Endodermal cell (in vitro differentiated cells): ENCODE results near the gene OTOP3. TPM values are rescaled to one million over a fixed set of nuclear protein-coding genes. Genes with fewer than 3 reads are reported as not detected.

Experiments used
- DNase-seq: peaks from one replicate; pipeline ENCODE4 v3.0.0-alpha.2; 2017
- H3K27ac ChIP-seq: 2 replicates; pipeline ENCODE4 v1.5.1; 2013; ENCODE audit warnings: mild to moderate bottlenecking, low read depth, low read length, moderate library complexity
- H3K27me3 ChIP-seq: 2 replicates; pipeline ENCODE4 v1.6.1; 2013; ENCODE audit warnings: mild to moderate bottlenecking, low read length, moderate library complexity; ENCODE audit not compliant: insufficient read depth, control insufficient read depth, poor library complexity, severe bottlenecking
- H3K36me3 ChIP-seq: 2 replicates; pipeline ENCODE4 v1.7.0; 2013; ENCODE audit warnings: mild to moderate bottlenecking, low read length, moderate library complexity; ENCODE audit not compliant: control insufficient read depth, insufficient read depth
- H3K4me1 ChIP-seq: one replicate; pipeline ENCODE4 v1.7.0; 2013; ENCODE audit warnings: low read length; ENCODE audit not compliant: control insufficient read depth, insufficient read depth
- H3K4me3 ChIP-seq: 2 replicates; pipeline ENCODE4 v1.5.1; 2013; ENCODE audit warnings: mild to moderate bottlenecking, low read length, moderate library complexity
- H3K9ac ChIP-seq: 2 replicates; pipeline ENCODE4 v1.6.1; 2013; ENCODE audit warnings: mild to moderate bottlenecking, low read length, moderate library complexity; ENCODE audit not compliant: poor library complexity, severe bottlenecking; ENCODE audit errors: extremely low read depth
- H3K9me3 ChIP-seq: 2 replicates; pipeline ENCODE4 v1.6.1; 2013; ENCODE audit warnings: mild to moderate bottlenecking, low read length, moderate library complexity; ENCODE audit not compliant: control insufficient read depth
- H3K27ac Mint-ChIP-seq: 2 replicates; pipeline ENCODE4 v1.8.0; 2020; ENCODE audit warnings: mixed read lengths
- H3K27me3 Mint-ChIP-seq: 2 replicates; pipeline ENCODE4 v1.8.0; 2021; ENCODE audit warnings: mild to moderate bottlenecking, mixed read lengths; ENCODE audit not compliant: insufficient read depth
- H3K36me3 Mint-ChIP-seq: 2 replicates; pipeline ENCODE4 v1.8.0; 2020; ENCODE audit warnings: low read depth, mixed read lengths
- H3K4me1 Mint-ChIP-seq: 2 replicates; pipeline ENCODE4 v1.8.0; 2020; ENCODE audit warnings: mixed read lengths
- H3K4me3 Mint-ChIP-seq: 2 replicates; pipeline ENCODE4 v1.8.0; 2020; ENCODE audit warnings: mild to moderate bottlenecking, moderate library complexity, mixed read lengths
- H3K9me3 Mint-ChIP-seq: 2 replicates; pipeline ENCODE4 v1.8.0; 2020; ENCODE audit warnings: mild to moderate bottlenecking, mixed read lengths
- CTCF ChIP-seq: fragments of 200-600 bp; sonication (generic); conservative IDR thresholded peaks from 2 replicates; pipeline ENCODE4 v1.5.0; 2021; ENCODE audit warnings: antibody characterized with exemption, mild to moderate bottlenecking
- WGBS, 2 experiments: methylation state at CpG; one replicate each; pipeline versions ENCODE4 v1.1.5 to v1.1.7; 2013; ENCODE audit warnings: missing lambda C conversion rate in 2 of 2, mixed read lengths in 1 of 2; ENCODE audit not compliant: insufficient coverage in 1 of 2, insufficient read length in 1 of 2; 5-methylcytosine and 5-hydroxymethylcytosine counted together
- total RNA-seq, 2 donors: library from RNA; stranded (reverse); fragmentation: NEBNext Ultra II Directional in 1 of 2; extraction: Animal tissue kit (Norgen Biotek cat#: 25700) in 1 of 2; gene quantifications; 2 replicates in 1 of 2; 3 replicates in 1 of 2; pipeline ENCODE4 v1.2.1, GENCODE V29; 2021

The OTOP3 gene
- total RNA-seq, 2 donors from 2014 or later, result not detected

- no peaks in the 10 kb centered on the region for H3K9me3 Mint-ChIP-seq
- H3K27me3 ChIP-seq, result no peaks in the 10 kb centered on the region
- H3K9me3 ChIP-seq, result no peaks in the 10 kb centered on the region
- no peak for TF ChIP-seq CTCF
- WGBS, 2 experiments, result 100% methylated on average over 1 to 2 of the region's 3 CpGs
- H3K27me3 Mint-ChIP-seq, result no peaks in the 10 kb centered on the region
- no peak overlapping the region for H3K4me3 ChIP-seq
- H3K36me3 Mint-ChIP-seq, result no peaks in the 10 kb centered on the region
- H3K27ac Mint-ChIP-seq, result no peak overlapping the region
- peaks cover 6% of the 10 kb centered on the region for H3K4me1 Mint-ChIP-seq
- peaks cover 8% of the 10 kb centered on the region for H3K4me1 ChIP-seq
- H3K4me3 Mint-ChIP-seq, result no peak overlapping the region
- H3K27ac ChIP-seq, result no peak overlapping the region
- no peak for DNase-seq
- no peaks in the 10 kb centered on the region for H3K36me3 ChIP-seq
- no peak overlapping the region for H3K9ac ChIP-seq
Observed at GRCh38 chr17:74986206-74986576, 50.5 kb downstream of the OTOP3 start.

GRCh38 chr17:74987418-74987908, 51.8 kb downstream of the OTOP3 start, which contains the start of gene CDR2L:
CDR2L (plus strand) TSS chr17:74987632; CDS start chr17:74988044, 412 bp downstream.
- no peaks in the 10 kb centered on the region for H3K36me3 ChIP-seq

GRCh38 chr17:74987909-74988711, 52.4 kb downstream of the OTOP3 start:
- Histone ChIP-seq H3K36me3 (no peaks in the 10 kb centered on the region), H3K27me3 (no peaks in the 10 kb centered on the region), H3K9me3 (no peaks in the 10 kb centered on the region), H3K9ac (peak overlapping the region; percentile 85), H3K4me1 (peaks cover 4% of the 10 kb centered on the region), H3K27ac (peak overlapping the region; percentile 89), H3K4me3 (peak overlapping the region; percentile 89)
- H3K4me3 Mint-ChIP-seq, result peak overlapping the region; percentile 79
- peak; percentile 93 for DNase-seq
- H3K4me1 Mint-ChIP-seq, result peaks cover 5% of the 10 kb centered on the region
- 0% methylated on average over 18 to 76 of the region's 76 CpGs for WGBS, 2 experiments
- H3K27ac Mint-ChIP-seq, result peak overlapping the region; percentile 90
- H3K36me3 Mint-ChIP-seq, result peaks cover 2% of the 10 kb centered on the region
- H3K27me3 Mint-ChIP-seq, result no peaks in the 10 kb centered on the region
- H3K9me3 Mint-ChIP-seq, result no peaks in the 10 kb centered on the region
- TF ChIP-seq CTCF, result peak; percentile 34

More at GRCh38 chr17:74987418-74987908, 51.8 kb downstream of the OTOP3 start, which contains the start of gene CDR2L:
- peak; percentile 27 for TF ChIP-seq CTCF
- H3K9ac ChIP-seq, result peak within 1 kb of the TSS; percentile 85
- H3K4me1 Mint-ChIP-seq, result peaks cover 2% of the 10 kb centered on the region
- H3K4me3 Mint-ChIP-seq, result peak within 1 kb of the TSS; percentile 79
- peak; percentile 100 for DNase-seq
- H3K36me3 Mint-ChIP-seq, result peaks cover 2% of the 10 kb centered on the region
- H3K27me3 ChIP-seq, result no peaks in the 10 kb centered on the region
- peaks cover 4% of the 10 kb centered on the region for H3K4me1 ChIP-seq
- no peaks in the 10 kb centered on the region for H3K9me3 Mint-ChIP-seq
- no peaks in the 10 kb centered on the region for H3K27me3 Mint-ChIP-seq
- H3K27ac Mint-ChIP-seq, result peak within 1 kb of the TSS; percentile 92
- peak within 1 kb of the TSS; percentile 89 for H3K4me3 ChIP-seq
- peak within 1 kb of the TSS; percentile 89 for H3K27ac ChIP-seq
- no peaks in the 10 kb centered on the region for H3K9me3 ChIP-seq
- WGBS, 2 experiments, result 0% methylated on average over 2 to 51 of the region's 51 CpGs
